Body of pancreas (tissue), 4 donors: Measurements from ENCODE around the gene DEPDC4. TPM values are rescaled to one million over a fixed set of nuclear protein-coding genes. Genes with fewer than 3 reads are reported as not detected.

Experiments used
- ATAC-seq: fragments of 150-250 bp; one replicate; pipeline ENCODE4 v1.9.1; 2016
- DNase-seq, 4 donors: peaks; one replicate each; pipeline ENCODE4 v3.0.0-alpha.2; 2019
- H3K27ac ChIP-seq, 4 donors: fragments of 200-600 bp; sonication (generic); 1 replicate in 3 of 4; 2 replicates in 1 of 4; pipeline versions ENCODE4 v1.5.1 to v1.6.1; 2016 to 2019; ENCODE audit warnings: mild to moderate bottlenecking in 1 of 4, mixed read lengths in 1 of 4, moderate library complexity in 1 of 4
- H3K27me3 ChIP-seq, 2 donors: fragments of 200-600 bp; sonication (generic); one replicate each; pipeline ENCODE4 v1.6.0; 2016; ENCODE audit warnings: mild to moderate bottlenecking in 1 of 2
- H3K36me3 ChIP-seq, 2 donors: fragments of 200-600 bp; sonication (generic); replicated peaks in 1 of 2; 2 replicates each; pipeline ENCODE4 v1.5.1; 2016; ENCODE audit warnings: low read depth in 2 of 2; ENCODE audit not compliant: insufficient read depth in 1 of 2
- H3K4me1 ChIP-seq: fragments of 200-600 bp; sonication (generic); one replicate; pipeline ENCODE4 v1.6.0; 2016
- H3K4me3 ChIP-seq, 2 donors: fragments of 200-600 bp; sonication (generic); 1 replicate in 1 of 2; 2 replicates in 1 of 2; pipeline ENCODE4 v1.5.1; 2016 to 2019
- H3K9me3 ChIP-seq, 3 donors: fragments of 200-600 bp; sonication (generic); 1 replicate in 2 of 3; 2 replicates in 1 of 3; pipeline ENCODE4 v1.5.1; 2016
- POLR2A ChIP-seq, 3 donors: fragments of 450-650 bp; IDR thresholded peaks; one replicate each; pipeline ENCODE4 v1.6.1; 2016; ENCODE audit warnings: antibody characterized with exemption in 3 of 3, mild to moderate bottlenecking in 2 of 3
- WGBS, 2 donors: methylation state at CpG; one replicate each; pipeline ENCODE4 v1.1.5; 2017; 5-methylcytosine and 5-hydroxymethylcytosine counted together
- intact Hi-C: fragments of 100-400 bp; cut with DNase I; formaldehyde crosslinking; loops from one replicate; pipeline ENCODE4 v1.15.1; 2023
- total RNA-seq, 2 donors: library from RNA; depleted of rRNA; stranded (reverse); fragments of >200 nt; gene quantifications; one replicate each; pipeline ENCODE4 v1.1.0, GENCODE V29; 2016
- TF ChIP-seq, protein P1 (sequence below), 7 experiments: fragments of 450-650 bp in 4 of 7; fragments of 200-600 bp in 3 of 7; sonication (generic) in 3 of 7; IDR thresholded peaks; one replicate each; pipeline ENCODE4 v1.5.1; 2016 to 2019; ENCODE audit warnings: antibody characterized with exemption in 7 of 7

Gene DEPDC4
- total RNA-seq, 2 donors from 2014 or later: 2.1 TPM; not detected in 1

DNA sequence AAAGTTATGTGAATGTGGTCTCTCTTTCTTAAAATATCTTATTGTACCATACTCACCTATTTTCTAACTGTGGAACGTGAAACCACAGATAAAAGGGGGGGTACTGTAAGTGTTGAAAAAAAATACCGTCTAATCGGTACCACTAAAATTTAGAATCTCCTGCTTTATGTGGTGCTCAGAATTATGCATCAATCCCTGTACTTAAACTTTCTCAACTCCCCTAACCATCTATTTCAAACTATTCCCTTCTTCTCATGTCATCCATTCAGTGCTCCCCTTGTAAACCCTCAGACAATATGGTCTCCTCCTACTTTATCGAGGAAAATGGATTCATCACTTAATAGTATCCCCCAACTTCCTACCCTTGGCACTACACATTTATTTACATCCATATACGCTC lies 23.7 kb downstream of the DEPDC4 start:
- H3K27ac ChIP-seq: no peak overlapping the region
- no peaks in the 10 kb centered on the region for H3K27me3 ChIP-seq
- H3K4me1 ChIP-seq: no peaks in the 10 kb centered on the region
- WGBS, 2 donors: 79 to 92% methylated on average over 5 of the region's 5 CpGs
- no peak for ATAC-seq
- DNase-seq: no peak
- TF ChIP-seq, protein P1, sequence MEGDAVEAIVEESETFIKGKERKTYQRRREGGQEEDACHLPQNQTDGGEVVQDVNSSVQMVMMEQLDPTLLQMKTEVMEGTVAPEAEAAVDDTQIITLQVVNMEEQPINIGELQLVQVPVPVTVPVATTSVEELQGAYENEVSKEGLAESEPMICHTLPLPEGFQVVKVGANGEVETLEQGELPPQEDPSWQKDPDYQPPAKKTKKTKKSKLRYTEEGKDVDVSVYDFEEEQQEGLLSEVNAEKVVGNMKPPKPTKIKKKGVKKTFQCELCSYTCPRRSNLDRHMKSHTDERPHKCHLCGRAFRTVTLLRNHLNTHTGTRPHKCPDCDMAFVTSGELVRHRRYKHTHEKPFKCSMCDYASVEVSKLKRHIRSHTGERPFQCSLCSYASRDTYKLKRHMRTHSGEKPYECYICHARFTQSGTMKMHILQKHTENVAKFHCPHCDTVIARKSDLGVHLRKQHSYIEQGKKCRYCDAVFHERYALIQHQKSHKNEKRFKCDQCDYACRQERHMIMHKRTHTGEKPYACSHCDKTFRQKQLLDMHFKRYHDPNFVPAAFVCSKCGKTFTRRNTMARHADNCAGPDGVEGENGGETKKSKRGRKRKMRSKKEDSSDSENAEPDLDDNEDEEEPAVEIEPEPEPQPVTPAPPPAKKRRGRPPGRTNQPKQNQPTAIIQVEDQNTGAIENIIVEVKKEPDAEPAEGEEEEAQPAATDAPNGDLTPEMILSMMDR (IDR thresholded peaks at IDR 0.05): no peak
- no peak for TF ChIP-seq POLR2A (IDR thresholded peaks at IDR 0.05)
- H3K4me3 ChIP-seq: no peak overlapping the region
- H3K36me3 ChIP-seq: no peaks in the 10 kb centered on the region
- H3K9me3 ChIP-seq: no peaks in the 10 kb centered on the region
- intact Hi-C loops: loop anchor here (10.0 kb wide), 1 partner anchor 162 kb away; no protein-coding TSS in a partner anchor

DNA sequence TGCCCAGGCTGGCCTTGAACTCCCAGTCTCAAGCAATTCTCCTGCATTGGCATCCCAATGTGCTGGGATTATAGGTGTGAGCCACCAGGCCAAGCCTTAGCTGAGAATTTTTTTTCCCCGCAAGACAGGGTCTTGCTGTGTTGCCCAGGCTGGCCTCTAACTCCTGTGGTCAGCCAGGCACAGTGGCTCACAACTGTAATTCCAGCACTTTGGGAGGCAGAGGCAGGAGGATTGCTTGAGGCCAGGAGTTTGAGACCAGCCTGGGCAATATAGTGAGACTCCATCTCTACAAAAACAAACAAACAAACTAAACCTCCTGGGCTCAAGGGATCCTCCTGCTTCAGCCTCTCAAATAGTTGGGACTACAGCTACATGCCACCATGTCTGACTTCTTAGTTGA lies 27.3 kb downstream of the DEPDC4 start:
- no peak for ATAC-seq
- WGBS, 2 donors: 91 to 100% methylated on average over 1 of the region's 1 CpG
- no peaks in the 10 kb centered on the region for H3K27me3 ChIP-seq

DNA sequence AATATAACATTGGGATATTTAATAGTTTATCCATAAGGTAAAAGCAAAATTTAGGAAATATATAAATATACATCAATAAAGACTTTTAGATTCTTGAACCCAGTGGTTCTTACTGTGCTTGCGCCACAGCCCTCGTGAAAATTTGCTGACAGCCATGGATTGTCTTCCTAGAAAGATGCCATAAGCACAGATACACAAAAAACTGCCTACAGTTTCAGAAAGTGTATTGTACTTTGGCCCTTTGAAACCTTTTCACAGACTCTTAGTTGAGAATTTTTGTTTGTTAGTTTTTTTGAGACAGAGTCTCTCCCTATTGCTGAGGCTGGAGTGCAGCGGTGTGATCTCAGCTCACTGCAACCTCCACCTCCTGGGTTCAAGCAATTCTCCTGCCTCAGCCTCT lies 28.1 kb downstream of the DEPDC4 start:
- WGBS, 2 donors: 94 to 96% methylated on average over 3 of the region's 3 CpGs
- no peak for DNase-seq
- no peak for ATAC-seq

More for the DNA sequence above, 27.3 kb downstream of the DEPDC4 start:
- intact Hi-C loops: loop anchor here (10.0 kb wide), 2 partner anchors 315 to 495 kb away; no protein-coding TSS in a partner anchor
- Histone ChIP-seq H3K9me3 (no peaks in the 10 kb centered on the region), H3K27ac (no peak overlapping the region), H3K36me3 (no peaks in the 10 kb centered on the region), H3K4me3 (no peak overlapping the region), H3K4me1 (no peaks in the 10 kb centered on the region)
- DNase-seq: no peak
- TF ChIP-seq POLR2A (IDR thresholded peaks at IDR 0.05): no peak
- TF ChIP-seq, protein P1 (IDR thresholded peaks at IDR 0.05): no peak

DNA sequence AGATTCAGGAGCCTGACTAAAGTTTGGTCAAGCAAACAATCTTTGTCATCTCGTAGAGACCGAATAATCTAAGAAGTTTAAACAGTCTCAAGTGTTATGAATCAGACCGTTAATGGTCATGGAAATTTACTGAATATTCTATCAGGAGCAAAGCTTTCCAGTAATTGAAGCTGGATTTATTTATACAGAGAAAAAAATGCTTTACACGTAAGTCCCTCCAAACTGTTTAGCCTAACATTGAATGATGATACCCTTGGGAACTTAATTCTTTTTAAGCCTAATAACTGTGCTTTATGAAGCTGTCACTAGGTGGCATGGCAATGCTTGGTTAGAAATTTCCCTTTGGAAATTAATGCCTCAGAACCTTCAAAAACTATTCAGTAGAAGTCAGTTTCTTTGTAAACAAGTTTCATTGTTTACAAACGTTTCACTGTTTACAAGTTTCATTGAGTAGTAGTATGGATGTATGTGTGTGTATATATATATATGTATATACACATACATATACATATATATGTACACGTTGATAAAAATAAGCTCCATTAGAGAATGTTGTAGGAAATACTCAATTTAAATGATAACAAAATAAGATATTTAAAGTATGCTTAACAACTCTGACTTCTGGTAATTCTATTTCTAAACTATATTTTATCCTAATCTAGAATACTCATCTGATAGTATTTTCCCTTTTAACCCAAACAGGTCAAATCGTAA lies 32.1 kb downstream of the DEPDC4 start:
- H3K4me3 ChIP-seq: no peak overlapping the region
- ATAC-seq: peak; percentile 58
- intact Hi-C loops: loop anchor here (10.0 kb wide), 2 partner anchors 320 to 500 kb away; no protein-coding TSS in a partner anchor
- peak in 1 of 4 donors; percentile 22 for DNase-seq
- no peak for TF ChIP-seq POLR2A (IDR thresholded peaks at IDR 0.05)
- TF ChIP-seq, protein P1 (IDR thresholded peaks at IDR 0.05): peak; percentile 56 to 87 (median 81)
- no peaks in the 10 kb centered on the region for H3K36me3 ChIP-seq
- no peaks in the 10 kb centered on the region for H3K9me3 ChIP-seq
- no peaks in the 10 kb centered on the region for H3K27me3 ChIP-seq
- WGBS, 2 donors: 34 to 35% methylated on average over 7 of the region's 7 CpGs
- H3K4me1 ChIP-seq: no peaks in the 10 kb centered on the region
- H3K27ac ChIP-seq: no peak overlapping the region

More for the DNA sequence above, 28.1 kb downstream of the DEPDC4 start:
- Histone ChIP-seq H3K4me3 (no peak overlapping the region), H3K27me3 (no peaks in the 10 kb centered on the region), H3K4me1 (no peaks in the 10 kb centered on the region), H3K9me3 (no peaks in the 10 kb centered on the region), H3K27ac (no peak overlapping the region), H3K36me3 (no peaks in the 10 kb centered on the region)
- intact Hi-C loops: loop anchor here (10.0 kb wide), 2 partner anchors 316 to 496 kb away; no protein-coding TSS in a partner anchor
- no peak for TF ChIP-seq POLR2A (IDR thresholded peaks at IDR 0.05)
- TF ChIP-seq, protein P1 (IDR thresholded peaks at IDR 0.05): no peak
